Cardiac muscle cell (in vitro differentiated cells and primary cell): ENCODE results near the gene KRTAP4-4. TPM values are rescaled to one million over a fixed set of nuclear protein-coding genes. Genes with fewer than 3 reads are reported as not detected.
"Not testable (repeated sequence)": the region's sequence is repeated elsewhere in the genome, so short reads cannot be mapped to it uniquely, and the experiment has no call there.

Experiments used
- DNase-seq, 2 donors: peaks; one replicate each; pipeline versions ENCODE4 v3.0.0 to v3.0.0-alpha.2; 2010 to 2017; ENCODE audit warnings: low read depth in 1 of 2, low spot score in 1 of 2
- H3K27ac ChIP-seq: fragments of 200-600 bp; sonication (generic); 2 replicates; pipeline ENCODE4 v1.5.1; 2016
- H3K27me3 ChIP-seq: fragments of 200-600 bp; sonication (generic); 2 replicates; pipeline ENCODE4 v1.6.0; 2016; ENCODE audit warnings: control low read depth
- H3K36me3 ChIP-seq: fragments of 200-600 bp; sonication (generic); 2 replicates; pipeline ENCODE4 v1.5.1; 2016; ENCODE audit warnings: control low read depth
- H3K4me1 ChIP-seq: fragments of 200-600 bp; sonication (generic); 2 replicates; pipeline ENCODE4 v1.8.1; 2017; ENCODE audit warnings: low read depth, mild to moderate bottlenecking, mixed run types
- H3K4me3 ChIP-seq: fragments of 200-600 bp; sonication (generic); 2 replicates; pipeline ENCODE4 v1.5.1; 2016; ENCODE audit warnings: mild to moderate bottlenecking
- H3K9me3 ChIP-seq: fragments of 200-600 bp; sonication (generic); 2 replicates; pipeline ENCODE4 v1.5.1; 2017; ENCODE audit warnings: low read depth, mild to moderate bottlenecking, control low read depth
- polyA plus RNA-seq: library from polyadenylated mRNA; unstranded; fragments of >200 nt; fragmentation: Nextera tagmentation; extraction: Ambion mirVana; gene quantifications from 2 replicates; pipeline ENCODE4 v1.2.1, GENCODE V29; 2016
- total RNA-seq: library from RNA; depleted of rRNA; stranded (reverse); fragments of >200 nt; gene quantifications from 2 replicates; pipeline ENCODE4 v1.2.3, GENCODE V29; 2016
- TF ChIP-seq, protein P1 (sequence below): IDR thresholded peaks from 2 replicates; pipeline ENCODE4 v1.5.1; 2012; ENCODE audit warnings: low read depth, mild to moderate bottlenecking, low read length

KRTAP4-4 gene
- total and polyA plus RNA-seq, 2 experiments from 2014 or later = not detected

DNA sequence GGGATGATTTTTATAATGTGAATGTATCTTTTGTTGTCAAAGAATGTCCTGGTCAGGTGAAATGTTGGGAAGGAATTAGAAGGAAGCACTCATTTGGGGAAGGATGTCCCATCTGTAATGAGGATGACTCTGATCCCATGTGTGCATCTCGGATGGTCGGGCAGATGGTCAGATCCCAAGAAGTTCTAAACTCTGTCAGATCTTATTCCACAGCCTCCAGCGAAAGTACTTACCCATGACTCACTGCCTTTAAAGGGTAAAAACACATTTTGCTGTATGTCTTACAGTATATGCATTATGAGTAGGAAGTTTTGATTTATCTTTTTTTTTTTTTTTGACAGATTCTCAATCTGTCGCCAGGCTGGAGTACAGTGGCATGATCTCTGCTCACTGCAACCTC, 41.8 kb downstream of the KRTAP4-4 start:
- Histone ChIP-seq H3K4me3 (no peak overlapping the region), H3K27me3 (no peaks in the 10 kb centered on the region), H3K4me1 (no peaks in the 10 kb centered on the region), H3K36me3 (no peaks in the 10 kb centered on the region), H3K27ac (no peak overlapping the region), H3K9me3 (no peaks in the 10 kb centered on the region)
- no peak for DNase-seq
- TF ChIP-seq, protein P1, sequence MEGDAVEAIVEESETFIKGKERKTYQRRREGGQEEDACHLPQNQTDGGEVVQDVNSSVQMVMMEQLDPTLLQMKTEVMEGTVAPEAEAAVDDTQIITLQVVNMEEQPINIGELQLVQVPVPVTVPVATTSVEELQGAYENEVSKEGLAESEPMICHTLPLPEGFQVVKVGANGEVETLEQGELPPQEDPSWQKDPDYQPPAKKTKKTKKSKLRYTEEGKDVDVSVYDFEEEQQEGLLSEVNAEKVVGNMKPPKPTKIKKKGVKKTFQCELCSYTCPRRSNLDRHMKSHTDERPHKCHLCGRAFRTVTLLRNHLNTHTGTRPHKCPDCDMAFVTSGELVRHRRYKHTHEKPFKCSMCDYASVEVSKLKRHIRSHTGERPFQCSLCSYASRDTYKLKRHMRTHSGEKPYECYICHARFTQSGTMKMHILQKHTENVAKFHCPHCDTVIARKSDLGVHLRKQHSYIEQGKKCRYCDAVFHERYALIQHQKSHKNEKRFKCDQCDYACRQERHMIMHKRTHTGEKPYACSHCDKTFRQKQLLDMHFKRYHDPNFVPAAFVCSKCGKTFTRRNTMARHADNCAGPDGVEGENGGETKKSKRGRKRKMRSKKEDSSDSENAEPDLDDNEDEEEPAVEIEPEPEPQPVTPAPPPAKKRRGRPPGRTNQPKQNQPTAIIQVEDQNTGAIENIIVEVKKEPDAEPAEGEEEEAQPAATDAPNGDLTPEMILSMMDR = no peak

DNA sequence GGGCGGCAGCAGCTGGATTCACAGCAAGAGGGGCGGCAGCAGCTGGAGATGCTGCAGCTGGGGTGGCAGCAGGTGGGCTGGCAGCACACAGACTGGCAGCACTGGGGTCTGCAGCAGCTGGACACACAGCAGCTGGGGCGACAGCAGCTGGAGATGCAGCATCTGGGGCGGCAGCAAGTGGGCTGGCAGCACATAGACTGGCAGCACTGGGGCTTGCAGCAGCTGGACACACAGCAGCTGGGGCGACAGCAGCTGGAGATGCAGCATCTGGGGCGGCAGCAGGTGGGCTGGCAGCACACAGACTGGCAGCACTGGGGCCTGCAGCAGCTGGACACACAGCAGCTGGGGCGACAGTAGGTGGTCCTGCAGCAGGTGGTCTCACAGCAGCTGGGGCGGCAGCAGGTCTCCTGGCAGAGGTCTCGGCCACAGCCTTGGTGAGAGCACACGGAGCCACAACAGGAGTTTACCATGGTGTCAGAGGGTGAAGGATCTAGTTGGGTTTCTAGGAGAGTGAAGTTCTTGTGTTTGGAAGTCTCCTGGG, 42.6 kb downstream of the KRTAP4-4 start, which contains the start of gene KRTAP4-11:
Gene KRTAP4-11, minus strand, starts transcription at position 528 of the 541 bp plus-strand sequence. Its CDS starts 58 bp downstream, at position 470.
- H3K36me3 ChIP-seq, H3K9me3 ChIP-seq, H3K27me3 ChIP-seq, DNase-seq, H3K4me1 ChIP-seq, H3K27ac ChIP-seq, H3K4me3 ChIP-seq: not testable (repeated sequence)

DNA sequence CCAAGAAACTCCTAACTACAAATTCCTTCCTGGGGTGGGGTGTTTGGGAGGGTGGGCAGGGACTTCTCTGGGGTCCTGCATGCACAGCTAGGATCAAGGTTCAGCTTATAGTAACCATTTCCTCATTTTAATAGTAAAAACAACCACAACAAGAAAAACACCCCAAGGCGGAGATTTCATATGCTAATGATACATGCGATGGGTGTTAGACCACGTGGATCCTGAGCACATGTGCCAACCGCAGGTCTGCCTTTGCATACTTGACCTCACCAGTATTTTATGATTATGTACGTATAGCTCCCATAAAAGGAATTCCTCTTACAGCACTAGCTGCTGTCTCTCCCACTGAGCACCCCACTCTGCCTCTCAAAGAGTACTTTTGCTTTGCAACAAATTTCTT, 44.3 kb downstream of the KRTAP4-4 start:
- TF ChIP-seq, protein P1 = no peak
- Histone ChIP-seq H3K27me3 (no peaks in the 10 kb centered on the region), H3K36me3 (no peaks in the 10 kb centered on the region), H3K4me1 (no peaks in the 10 kb centered on the region), H3K27ac (no peak overlapping the region), H3K9me3 (no peaks in the 10 kb centered on the region), H3K4me3 (no peak overlapping the region)
- no peak for DNase-seq

DNA sequence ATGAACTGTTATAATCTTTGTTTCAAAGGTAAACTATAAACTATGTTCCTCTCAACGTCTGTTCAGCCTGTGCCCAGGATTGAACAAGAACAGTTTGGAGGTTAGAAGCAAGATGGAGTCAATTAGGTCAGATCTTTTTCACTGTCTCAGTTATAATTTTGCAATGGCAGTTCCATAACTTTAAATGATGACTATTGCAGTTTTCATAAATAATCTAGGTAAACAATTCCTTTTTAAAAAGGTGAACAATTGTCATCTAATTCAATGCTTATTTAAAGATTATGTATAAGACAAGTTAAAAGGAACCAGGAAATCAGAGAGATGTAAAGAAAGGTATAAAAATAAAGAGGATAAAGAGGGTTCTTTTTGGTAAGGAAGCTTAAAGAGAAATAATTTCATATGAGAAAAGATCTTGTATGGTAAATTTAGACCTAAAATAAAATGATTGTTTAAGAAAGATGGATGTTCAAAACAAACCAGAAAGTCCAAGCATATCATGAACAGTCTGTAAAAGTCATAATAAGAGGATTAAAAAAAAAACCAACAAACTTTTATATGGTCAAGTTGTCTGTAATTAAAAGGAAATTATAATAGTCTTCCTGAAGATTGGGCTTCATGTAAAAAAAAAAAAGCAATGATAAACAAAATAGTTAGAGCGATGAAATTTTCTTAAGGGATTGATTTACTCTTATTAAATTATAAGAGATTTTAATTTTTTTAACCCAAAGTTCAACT, 49.2 kb downstream of the KRTAP4-4 start:
- no peak for DNase-seq
- TF ChIP-seq, protein P1 = no peak
- H3K27ac ChIP-seq = no peak overlapping the region
- H3K27me3 ChIP-seq = no peaks in the 10 kb centered on the region
- H3K4me1 ChIP-seq = no peaks in the 10 kb centered on the region
- no peaks in the 10 kb centered on the region for H3K36me3 ChIP-seq
- H3K9me3 ChIP-seq = no peaks in the 10 kb centered on the region
- H3K4me3 ChIP-seq = no peak overlapping the region

Other genes starting within 250 kb of the KRTAP4-4 start
Only the 30 nearest of the 40 such genes appear.
- gene KRTAP3-1, start 151.6 kb downstream of the KRTAP4-4 start, total RNA-seq = not detected in 2 replicates
- not detected in 2 replicates for gene KRTAP3-1, start 151.6 kb downstream of the KRTAP4-4 start, polyA plus RNA-seq
- gene KRTAP1-5, start 133.5 kb downstream of the KRTAP4-4 start, total RNA-seq = not detected in 2 replicates
- gene KRTAP1-5, start 133.5 kb downstream of the KRTAP4-4 start, polyA plus RNA-seq = not detected in 2 replicates
- not detected in 2 replicates for gene KRTAP1-4, start 130.6 kb downstream of the KRTAP4-4 start, total RNA-seq
- gene KRTAP1-4, start 130.6 kb downstream of the KRTAP4-4 start, polyA plus RNA-seq = not detected in 2 replicates
- not detected in 2 replicates for gene KRTAP1-3, start 125.9 kb downstream of the KRTAP4-4 start, total RNA-seq
- gene KRTAP1-3, start 125.9 kb downstream of the KRTAP4-4 start, polyA plus RNA-seq = not detected in 2 replicates
- gene KRTAP1-1, start 119.3 kb downstream of the KRTAP4-4 start, total RNA-seq = not detected in 2 replicates
- gene KRTAP1-1, start 119.3 kb downstream of the KRTAP4-4 start, polyA plus RNA-seq = not detected in 2 replicates
- gene KRTAP2-1, start 113.4 kb downstream of the KRTAP4-4 start, total RNA-seq = not detected in 2 replicates
- gene KRTAP2-1, start 113.4 kb downstream of the KRTAP4-4 start, polyA plus RNA-seq = not detected in 2 replicates
- gene KRTAP2-2, start 105.5 kb downstream of the KRTAP4-4 start, total RNA-seq = not detected in 2 replicates
- gene KRTAP2-2, start 105.5 kb downstream of the KRTAP4-4 start, polyA plus RNA-seq = not detected in 2 replicates
- not detected in 2 replicates for gene KRTAP2-3, start 100.6 kb downstream of the KRTAP4-4 start, total RNA-seq
- not detected in 2 replicates for gene KRTAP2-3, start 100.6 kb downstream of the KRTAP4-4 start, polyA plus RNA-seq
- not detected in 2 replicates for gene KRTAP2-4, start 94.9 kb downstream of the KRTAP4-4 start, total RNA-seq
- not detected in 2 replicates for gene KRTAP2-4, start 94.9 kb downstream of the KRTAP4-4 start, polyA plus RNA-seq
- not detected in 2 replicates for gene KRTAP4-7, start 76.6 kb downstream of the KRTAP4-4 start, total RNA-seq
- not detected in 2 replicates for gene KRTAP4-7, start 76.6 kb downstream of the KRTAP4-4 start, polyA plus RNA-seq
- not detected in 2 replicates for gene KRTAP4-8, start 62.6 kb downstream of the KRTAP4-4 start, total RNA-seq
- gene KRTAP4-8, start 62.6 kb downstream of the KRTAP4-4 start, polyA plus RNA-seq = not detected in 2 replicates
- not detected in 2 replicates for gene KRTAP4-16, start 58.5 kb downstream of the KRTAP4-4 start, total RNA-seq
- gene KRTAP4-16, start 58.5 kb downstream of the KRTAP4-4 start, polyA plus RNA-seq = not detected in 2 replicates
- gene KRTAP4-9, start 55.4 kb downstream of the KRTAP4-4 start, total RNA-seq = not detected in 2 replicates
- gene KRTAP4-9, start 55.4 kb downstream of the KRTAP4-4 start, polyA plus RNA-seq = not detected in 2 replicates
- gene KRTAP4-11, start 42.4 kb downstream of the KRTAP4-4 start, total RNA-seq = not detected in 2 replicates
- gene KRTAP4-11, start 42.4 kb downstream of the KRTAP4-4 start, polyA plus RNA-seq = not detected in 2 replicates
- gene KRTAP4-12, start 36.6 kb downstream of the KRTAP4-4 start, total RNA-seq = not detected in 2 replicates
- not detected in 2 replicates for gene KRTAP4-12, start 36.6 kb downstream of the KRTAP4-4 start, polyA plus RNA-seq
- gene KRTAP4-6, start 20.2 kb downstream of the KRTAP4-4 start, total RNA-seq = not detected in 2 replicates
- gene KRTAP4-6, start 20.2 kb downstream of the KRTAP4-4 start, polyA plus RNA-seq = not detected in 2 replicates
- not detected in 2 replicates for gene KRTAP4-5, start 10.9 kb downstream of the KRTAP4-4 start, total RNA-seq
- not detected in 2 replicates for gene KRTAP4-5, start 10.9 kb downstream of the KRTAP4-4 start, polyA plus RNA-seq
- gene KRTAP4-3, start 7.5 kb upstream of the KRTAP4-4 start, total RNA-seq = not detected in 2 replicates
- not detected in 2 replicates for gene KRTAP4-3, start 7.5 kb upstream of the KRTAP4-4 start, polyA plus RNA-seq
- gene KRTAP4-2, start 17.5 kb upstream of the KRTAP4-4 start, total RNA-seq = not detected in 2 replicates
- gene KRTAP4-2, start 17.5 kb upstream of the KRTAP4-4 start, polyA plus RNA-seq = not detected in 2 replicates
- gene KRTAP4-1, start 24.2 kb upstream of the KRTAP4-4 start, total RNA-seq = not detected in 2 replicates
- gene KRTAP4-1, start 24.2 kb upstream of the KRTAP4-4 start, polyA plus RNA-seq = not detected in 2 replicates
- not detected in 2 replicates for gene KRTAP9-1, start 29.1 kb upstream of the KRTAP4-4 start, total RNA-seq
- not detected in 2 replicates for gene KRTAP9-1, start 29.1 kb upstream of the KRTAP4-4 start, polyA plus RNA-seq
- not detected in 2 replicates for gene KRTAP9-2, start 65.9 kb upstream of the KRTAP4-4 start, total RNA-seq
- not detected in 2 replicates for gene KRTAP9-2, start 65.9 kb upstream of the KRTAP4-4 start, polyA plus RNA-seq
- gene KRTAP9-3, start 71.7 kb upstream of the KRTAP4-4 start, total RNA-seq = not detected in 2 replicates
- not detected in 2 replicates for gene KRTAP9-3, start 71.7 kb upstream of the KRTAP4-4 start, polyA plus RNA-seq
- gene KRTAP9-8, start 77.3 kb upstream of the KRTAP4-4 start, total RNA-seq = not detected in 2 replicates
- gene KRTAP9-8, start 77.3 kb upstream of the KRTAP4-4 start, polyA plus RNA-seq = not detected in 2 replicates
- gene KRTAP9-4, start 88.9 kb upstream of the KRTAP4-4 start, total RNA-seq = not detected in 2 replicates
- not detected in 2 replicates for gene KRTAP9-4, start 88.9 kb upstream of the KRTAP4-4 start, polyA plus RNA-seq
- not detected in 2 replicates for gene KRTAP9-9, start 94.6 kb upstream of the KRTAP4-4 start, total RNA-seq
- not detected in 2 replicates for gene KRTAP9-9, start 94.6 kb upstream of the KRTAP4-4 start, polyA plus RNA-seq
- not detected in 2 replicates for gene KRTAP9-6, start 104.6 kb upstream of the KRTAP4-4 start, total RNA-seq
- gene KRTAP9-6, start 104.6 kb upstream of the KRTAP4-4 start, polyA plus RNA-seq = not detected in 2 replicates
- gene KRTAP9-7, start 115.0 kb upstream of the KRTAP4-4 start, total RNA-seq = not detected in 2 replicates
- gene KRTAP9-7, start 115.0 kb upstream of the KRTAP4-4 start, polyA plus RNA-seq = not detected in 2 replicates
- not detected in 2 replicates for gene KRTAP29-1, start 142.1 kb upstream of the KRTAP4-4 start, total RNA-seq
- not detected in 2 replicates for gene KRTAP29-1, start 142.1 kb upstream of the KRTAP4-4 start, polyA plus RNA-seq
- not detected in 2 replicates for gene KRTAP16-1, start 148.6 kb upstream of the KRTAP4-4 start, total RNA-seq
- not detected in 2 replicates for gene KRTAP16-1, start 148.6 kb upstream of the KRTAP4-4 start, polyA plus RNA-seq